GM19099 (cell line): ENCODE measurements around the gene C1orf198.

Experiments used
- POLR2A ChIP-seq: IDR thresholded peaks from 3 replicates; pipeline ENCODE4 v1.6.1; 2011; ENCODE audit warnings: low read depth; ENCODE audit not compliant: insufficient read length; ENCODE audit errors: extremely low read depth

Gene C1orf198

DNA sequence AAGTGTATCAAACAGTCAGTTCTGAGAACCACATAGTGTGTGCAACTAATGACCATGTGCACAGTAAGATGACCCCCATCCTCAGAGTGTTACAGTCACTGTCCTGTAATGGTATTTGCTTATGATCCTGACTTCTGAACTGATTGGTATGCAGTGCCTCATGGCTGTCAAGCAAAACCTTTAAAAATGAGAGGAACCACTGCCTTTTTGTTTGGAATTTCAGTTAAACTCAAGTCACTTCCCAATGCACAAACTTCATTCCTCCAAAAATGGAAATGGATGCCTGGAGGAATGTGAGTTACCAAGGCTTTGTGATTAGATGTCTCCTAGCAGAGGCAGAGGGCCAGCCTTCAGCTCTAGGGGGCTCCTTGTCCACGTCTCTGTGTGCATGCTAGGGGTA, 10.5 kb downstream of the C1orf198 start:
- no peak for TF ChIP-seq POLR2A

DNA sequence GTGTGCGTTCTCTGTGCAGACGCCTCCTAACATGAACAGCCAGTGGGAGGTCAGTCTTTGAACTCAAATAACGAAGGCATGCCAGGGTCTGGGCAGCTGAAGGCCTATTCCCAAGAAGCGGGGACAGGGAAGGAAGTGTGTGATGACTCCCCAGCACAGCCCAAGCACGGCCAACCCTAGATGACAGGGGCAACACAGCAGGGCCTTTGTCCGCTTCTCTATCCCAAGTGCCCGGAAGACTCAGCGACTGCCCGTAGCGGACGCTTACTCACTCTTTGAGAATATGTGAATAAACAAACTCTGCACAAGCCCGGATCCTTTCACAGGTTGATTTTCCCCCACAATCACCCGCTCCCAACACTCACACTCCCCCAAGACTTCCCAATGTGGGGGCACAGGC, 11.2 kb downstream of the C1orf198 start:
- no peak for TF ChIP-seq POLR2A

DNA sequence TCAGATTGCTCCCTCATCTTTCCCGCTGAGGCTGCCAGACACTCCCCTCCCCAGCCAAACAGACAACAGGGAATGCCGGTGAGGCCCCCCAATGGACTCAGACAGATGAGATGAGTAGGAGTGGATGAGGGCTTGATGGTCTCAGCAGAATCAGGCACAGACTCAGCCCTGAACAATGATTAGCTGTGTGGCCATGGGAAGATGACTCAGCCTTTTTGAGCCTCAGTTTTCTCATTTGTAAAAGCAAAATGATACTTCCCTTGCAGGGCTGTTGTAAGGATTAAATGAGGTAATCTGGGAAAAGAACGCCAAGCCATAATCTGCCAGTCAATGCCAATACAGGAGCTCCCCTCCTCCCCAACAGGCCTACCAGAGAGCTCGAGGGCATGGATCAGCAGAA, 12.4 kb downstream of the C1orf198 start:
- no peak for TF ChIP-seq POLR2A

DNA sequence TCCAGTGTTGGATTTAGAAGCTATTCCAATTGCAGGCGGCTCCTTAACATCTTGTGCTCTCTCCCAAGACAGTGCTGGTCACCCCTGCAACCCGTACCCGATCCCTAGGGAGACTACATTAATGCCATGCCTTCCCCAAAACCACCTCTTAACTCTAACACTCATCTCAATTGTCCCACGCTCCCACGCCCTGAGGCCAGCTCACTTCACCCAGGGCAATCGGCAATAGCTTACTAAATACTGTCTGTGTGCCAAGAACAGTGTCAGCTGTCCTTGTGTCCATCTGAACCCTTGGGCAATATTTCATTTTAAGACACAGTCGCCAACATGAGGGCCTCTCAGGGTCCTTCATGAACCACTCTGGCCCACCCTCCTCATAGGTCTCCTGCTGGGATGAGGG, 13.9 kb downstream of the C1orf198 start:
- no peak for TF ChIP-seq POLR2A

DNA sequence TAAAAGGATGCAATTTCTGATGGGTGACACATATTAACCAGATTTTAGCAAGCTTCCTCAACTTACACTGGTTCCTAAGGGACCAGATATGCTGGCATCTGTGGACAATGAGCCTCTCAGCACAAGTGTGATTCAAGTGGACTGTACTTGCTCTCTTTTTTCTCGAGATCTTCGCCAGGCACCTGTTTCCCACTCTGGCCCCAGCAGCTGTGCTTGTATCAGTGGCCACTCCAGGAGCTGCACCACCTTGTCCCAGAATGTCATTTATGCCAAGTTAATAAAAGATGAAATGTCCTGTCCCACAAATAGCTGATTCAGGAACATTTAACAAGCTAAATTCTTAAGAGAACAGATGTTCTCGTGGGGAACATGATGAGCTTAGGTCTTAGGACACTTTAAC, 14.6 kb downstream of the C1orf198 start:
- TF ChIP-seq POLR2A: no peak

DNA sequence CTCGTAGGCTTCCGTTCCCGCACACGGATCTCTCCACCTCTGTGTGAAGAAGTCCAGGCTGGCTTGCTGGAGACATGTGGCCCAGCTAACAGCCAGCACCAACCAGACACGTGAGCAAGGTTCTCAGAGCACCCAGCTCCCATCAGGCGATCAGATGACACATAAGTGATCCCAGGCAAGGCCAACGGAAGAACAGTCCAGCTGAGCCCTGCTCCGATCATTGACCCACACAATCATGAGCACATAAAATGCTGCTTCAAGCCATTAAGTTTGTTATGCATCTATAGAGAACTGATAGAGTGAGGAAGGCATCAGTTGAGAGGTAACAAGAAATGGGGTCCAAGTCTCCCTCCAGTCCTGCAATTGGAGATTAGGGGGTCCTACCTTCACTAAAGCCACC, 15.4 kb downstream of the C1orf198 start:
- TF ChIP-seq POLR2A: no peak

DNA sequence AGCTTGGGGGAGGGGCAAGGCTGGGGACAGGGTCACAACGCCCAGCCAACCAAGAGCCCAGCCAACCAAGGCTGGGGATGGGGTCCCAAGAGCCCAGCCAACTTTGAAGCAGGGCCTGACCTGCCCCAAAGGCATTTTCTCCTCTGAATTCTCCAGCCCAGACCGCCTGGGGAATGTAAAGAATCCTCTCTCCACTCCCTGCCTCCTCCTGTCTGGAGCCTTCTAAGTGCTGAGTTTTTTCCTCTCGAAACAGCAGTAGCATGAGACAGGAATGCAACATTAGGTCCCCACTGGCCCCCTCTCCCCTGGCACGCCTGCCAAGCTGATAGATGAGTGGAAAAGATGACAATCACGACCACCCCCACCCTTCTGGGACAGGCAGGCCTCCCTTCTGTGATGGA, 17.0 kb downstream of the C1orf198 start:
- no peak for TF ChIP-seq POLR2A

DNA sequence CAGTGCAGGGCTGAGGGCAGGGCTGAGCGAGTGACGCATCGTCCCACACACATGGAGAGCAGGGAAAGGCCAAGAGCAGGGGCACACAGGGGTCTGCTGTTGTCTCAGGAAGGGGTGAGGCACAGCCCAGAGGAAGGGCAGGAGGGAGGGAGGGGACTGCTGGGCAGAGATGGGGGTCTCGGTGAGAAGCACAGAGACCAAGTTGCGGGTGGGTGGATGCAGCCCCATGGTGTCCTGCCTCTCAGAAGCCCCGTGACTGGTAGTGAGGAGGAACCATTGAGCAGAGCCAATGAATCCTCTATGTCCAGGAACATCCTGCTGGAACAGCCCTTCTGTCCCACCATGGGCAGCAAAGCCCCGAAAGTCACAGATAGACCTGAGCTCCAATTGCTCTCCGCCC, 17.8 kb downstream of the C1orf198 start:
- no peak for TF ChIP-seq POLR2A

DNA sequence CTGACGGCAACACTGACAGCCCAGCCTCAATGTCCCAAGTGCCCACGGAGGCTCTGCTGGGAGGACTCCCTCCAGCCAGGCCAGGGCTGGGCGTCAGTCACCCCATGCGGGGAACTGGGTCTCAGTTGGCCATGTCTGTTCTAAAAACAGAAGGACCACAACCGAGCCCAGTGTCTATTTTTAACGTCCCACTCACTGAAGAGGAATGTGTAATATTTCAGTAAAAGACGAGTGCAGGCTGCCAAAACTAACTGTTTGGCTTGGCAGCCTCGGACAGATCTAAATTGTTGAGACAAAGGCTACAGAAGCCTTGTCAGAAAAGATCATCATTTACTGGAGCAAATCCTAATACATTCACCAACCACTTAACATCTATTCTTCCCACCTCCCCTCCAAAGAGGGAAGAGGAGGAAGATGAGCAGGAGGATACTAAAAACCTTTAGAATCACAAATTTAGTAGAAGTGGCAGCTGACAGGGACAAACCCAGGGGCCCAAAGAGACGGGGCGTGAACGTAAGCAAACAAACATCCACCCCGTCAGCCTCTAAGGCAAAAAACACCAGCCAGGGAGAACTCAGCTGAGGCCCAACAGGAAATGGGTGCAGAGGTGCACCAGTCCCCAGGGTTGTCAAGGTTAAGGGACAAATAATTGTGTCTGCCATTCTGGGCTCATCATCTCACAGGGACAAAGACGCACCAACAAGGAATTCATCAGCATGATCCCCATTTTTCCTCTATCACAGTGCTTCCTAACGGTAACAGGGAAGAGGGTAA, 18.7 kb downstream of the C1orf198 start:
- no peak for TF ChIP-seq POLR2A

DNA sequence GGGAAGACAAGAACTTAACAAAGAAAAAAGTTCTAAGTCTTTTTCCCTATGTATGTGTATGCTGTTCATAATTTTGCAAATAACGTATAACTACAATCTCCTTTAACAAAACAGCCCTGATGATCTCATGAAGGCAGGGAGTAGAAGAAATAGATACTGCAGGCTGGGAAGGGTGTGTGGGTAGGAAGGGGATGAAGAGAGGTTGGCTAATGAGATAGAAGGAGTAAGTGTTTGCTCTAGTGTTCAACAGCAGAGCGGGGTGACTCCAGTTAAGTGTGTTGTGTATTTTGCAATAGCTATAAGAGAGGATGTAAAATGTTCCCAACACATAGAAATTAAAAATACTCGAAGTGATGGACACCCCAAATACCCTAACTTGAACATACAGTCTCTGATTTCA, 20.1 kb downstream of the C1orf198 start:
- TF ChIP-seq POLR2A: no peak

DNA sequence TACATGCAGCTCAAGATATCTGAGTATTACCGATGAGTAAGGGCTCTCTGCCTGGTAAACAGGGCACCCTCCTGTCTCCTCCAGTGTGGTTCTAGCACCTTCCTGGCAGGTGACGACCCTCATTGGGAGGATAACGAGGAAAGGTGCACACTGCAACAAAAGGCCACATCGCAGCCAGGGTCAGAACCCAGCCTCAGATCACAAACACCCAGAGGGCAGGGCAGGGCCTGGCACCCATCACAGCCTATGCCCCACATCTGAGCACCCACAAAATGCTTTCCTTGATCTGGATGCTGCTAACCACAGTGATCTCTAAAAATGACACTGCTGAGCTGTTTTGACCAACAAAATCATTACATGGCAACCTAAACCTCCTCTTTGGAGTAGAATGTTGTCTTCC, 23.8 kb downstream of the C1orf198 start:
- no peak for TF ChIP-seq POLR2A

DNA sequence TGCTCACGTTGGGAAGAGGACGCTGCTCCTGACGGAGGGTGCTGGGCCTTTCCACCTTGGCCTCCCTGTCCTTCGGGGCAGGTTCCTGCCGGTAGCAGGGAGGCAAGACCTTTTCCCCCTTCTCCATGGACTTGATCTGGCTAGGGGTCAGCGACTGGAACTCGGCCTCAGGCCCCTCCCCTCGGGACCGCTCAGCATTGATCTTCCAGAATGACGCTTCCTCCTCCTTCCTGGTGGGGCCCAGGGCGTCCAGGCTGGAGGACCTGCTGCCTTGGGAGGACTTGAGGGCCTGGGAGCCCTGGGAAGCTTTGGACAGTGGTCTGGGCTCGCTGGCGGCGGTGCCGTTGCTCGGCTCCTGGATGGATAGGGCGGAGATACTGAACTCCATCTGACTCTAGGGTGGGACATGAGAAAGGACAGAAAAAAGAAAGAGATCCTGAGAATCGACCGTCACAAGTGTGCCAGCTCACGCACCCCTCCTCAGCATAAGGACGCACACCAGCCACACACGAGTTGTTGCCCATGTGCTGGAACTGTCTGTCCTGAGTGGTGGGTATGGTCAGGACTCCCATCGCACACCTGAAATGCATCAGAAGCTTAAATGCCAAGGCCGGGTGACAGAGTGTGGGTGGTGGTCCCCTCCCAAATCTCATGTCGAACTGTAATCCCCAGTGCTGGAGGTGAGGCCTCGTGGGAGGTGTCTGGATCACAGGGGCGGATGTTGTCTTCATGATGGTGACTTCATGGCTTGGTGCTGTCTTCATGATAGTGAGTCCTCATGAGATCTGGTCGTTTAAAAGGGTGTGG, 24.6 kb downstream of the C1orf198 start:
- no peak for TF ChIP-seq POLR2A

DNA sequence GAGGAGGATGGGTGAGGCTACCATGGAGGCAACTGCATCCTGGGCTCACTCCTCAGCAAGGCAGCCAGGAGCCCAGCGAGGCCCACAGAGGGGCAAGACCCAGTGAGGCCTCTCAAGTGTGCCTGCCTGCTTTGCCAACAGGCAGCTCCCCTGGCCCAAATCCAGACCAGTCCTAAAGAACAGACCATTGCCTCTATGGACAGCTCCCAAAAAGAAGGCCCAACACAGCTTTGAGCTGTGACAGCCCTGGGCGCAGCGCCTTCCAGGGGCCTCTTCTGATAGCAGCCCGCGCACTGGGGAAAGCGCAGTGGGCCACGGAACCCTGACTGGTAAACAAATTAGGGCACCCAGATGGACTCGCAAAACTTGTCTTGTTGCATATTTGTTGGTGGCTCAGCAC, 25.5 kb downstream of the C1orf198 start:
- no peak for TF ChIP-seq POLR2A

DNA sequence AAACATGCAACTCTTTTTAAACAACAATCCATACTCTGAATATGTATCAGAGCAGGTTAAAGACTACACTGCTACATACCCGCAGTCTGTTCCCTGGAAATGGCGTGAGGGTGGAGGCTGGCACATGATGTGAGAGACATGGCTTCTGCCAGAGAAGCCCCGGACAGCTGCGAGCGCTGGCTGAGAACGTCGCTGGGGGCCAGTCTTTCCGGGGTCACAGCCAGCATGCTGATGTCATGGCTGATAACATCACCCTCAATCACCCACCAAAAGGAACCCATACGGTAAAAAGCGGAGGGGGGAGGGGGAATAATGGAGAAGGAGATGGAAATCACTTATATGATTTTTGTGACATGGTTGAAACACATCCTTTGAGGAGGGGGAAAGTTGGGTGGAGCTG, 29.1 kb downstream of the C1orf198 start:
- no peak for TF ChIP-seq POLR2A

DNA sequence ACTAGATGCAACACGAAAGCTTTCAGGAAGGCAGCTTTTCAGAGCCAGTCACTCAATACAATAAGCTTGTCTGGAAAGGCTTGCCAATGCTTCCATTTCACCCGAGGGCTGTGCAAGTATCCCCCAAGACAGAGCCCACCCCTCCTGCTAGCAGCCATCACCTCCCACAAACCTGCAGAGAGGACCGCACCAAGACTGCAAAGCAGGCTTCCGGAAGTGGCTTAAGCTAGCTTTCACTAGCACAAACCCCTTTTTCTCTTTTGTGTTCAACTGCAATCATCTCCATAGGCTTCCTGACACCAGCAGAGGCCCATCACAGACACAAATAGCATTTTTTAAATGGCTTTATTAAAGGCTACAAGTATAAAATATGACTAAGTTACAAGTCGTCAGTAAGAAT, 31.5 kb downstream of the C1orf198 start:
- TF ChIP-seq POLR2A: no peak

DNA sequence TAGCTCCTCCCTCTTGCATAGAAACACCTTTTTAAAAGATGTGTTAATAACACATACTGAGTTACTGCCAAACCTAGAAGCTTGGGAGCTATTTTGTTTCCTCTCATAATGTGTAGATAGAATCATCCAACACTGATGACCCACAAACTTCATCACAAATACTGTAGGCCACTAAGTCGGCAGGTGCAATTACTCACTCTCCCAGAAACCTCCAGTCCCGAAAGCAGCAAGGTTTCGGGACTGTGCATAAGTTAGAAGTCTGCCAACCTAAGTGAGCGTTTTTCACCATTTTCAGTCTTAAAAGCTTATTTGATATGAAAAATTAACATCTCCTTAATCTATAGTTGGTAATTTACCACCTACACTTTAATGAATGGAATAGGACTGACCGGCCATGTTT, 32.0 kb downstream of the C1orf198 start:
- no peak for TF ChIP-seq POLR2A

DNA sequence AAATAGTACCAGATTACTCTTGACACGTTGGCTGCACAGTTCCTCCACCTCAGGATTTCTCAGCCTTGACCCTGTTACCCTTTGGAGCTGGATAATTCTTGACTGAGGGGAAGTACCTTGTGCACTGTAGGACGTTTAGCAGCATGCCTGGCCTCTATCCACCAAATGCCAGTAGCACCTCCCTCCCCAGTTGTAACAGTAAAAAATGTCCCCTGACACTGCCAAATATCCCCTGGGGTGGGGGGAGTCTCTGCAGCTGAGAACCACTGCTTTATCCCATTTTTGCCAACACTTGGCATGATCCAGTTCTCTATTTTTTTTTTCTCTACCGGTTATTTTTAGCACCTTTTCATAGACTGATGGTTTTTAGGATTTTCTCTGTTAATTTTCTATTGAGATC, 34.0 kb downstream of the C1orf198 start:
- TF ChIP-seq POLR2A: no peak

DNA sequence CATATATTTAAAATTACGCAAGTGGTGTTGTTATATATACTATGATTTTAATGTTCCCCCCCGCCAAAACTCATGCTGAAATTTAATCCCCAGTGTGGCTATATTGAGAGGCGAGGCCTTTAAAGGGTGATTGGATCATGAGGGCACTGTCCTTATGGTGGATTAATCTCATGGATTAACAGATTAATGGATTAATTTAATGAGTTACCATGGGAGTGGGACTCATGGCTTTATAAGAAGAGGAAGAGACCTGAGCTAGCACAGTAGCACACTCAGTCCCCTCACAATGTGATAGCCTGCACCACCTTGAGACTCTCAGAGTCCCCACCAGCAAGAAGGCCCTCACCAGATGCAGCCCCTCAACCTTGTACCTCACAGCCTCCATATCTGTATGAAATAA, 34.8 kb downstream of the C1orf198 start:
- TF ChIP-seq POLR2A: no peak
